Upper lobe of left lung (tissue), 4 donors: ENCODE data around the gene PSPH.

ENCODE experiments used
- CTCF ChIP-seq, 6 experiments: fragments of 450-650 bp in 4 of 6; fragments of 200-600 bp in 2 of 6; sonication (generic) in 2 of 6; IDR thresholded peaks; one replicate each; pipeline ENCODE4 v1.5.1; 2016 to 2019; ENCODE audit warnings: antibody characterized with exemption in 6 of 6
- EP300 ChIP-seq, 4 donors: sonication (generic); formaldehyde crosslinking; IDR thresholded peaks; one replicate each; pipeline ENCODE4 v1.5.1; 2017; ENCODE audit warnings: antibody characterized with exemption in 4 of 4, control low read depth in 2 of 4
- POLR2A ChIP-seq, 4 donors: fragments of 450-650 bp; IDR thresholded peaks; one replicate each; pipeline ENCODE4 v1.5.1; 2016 to 2017; ENCODE audit warnings: antibody characterized with exemption in 4 of 4, mild to moderate bottlenecking in 2 of 4
- POLR2AphosphoS5 ChIP-seq, 2 donors: sonication (generic); formaldehyde crosslinking; IDR thresholded peaks; one replicate each; pipeline ENCODE4 v1.5.1; 2017; ENCODE audit warnings: antibody characterized with exemption in 2 of 2

- no peak for TF ChIP-seq CTCF (IDR thresholded peaks at IDR 0.05)
- TF ChIP-seq POLR2A (IDR thresholded peaks at IDR 0.05), result no peak
- TF ChIP-seq POLR2AphosphoS5 (IDR thresholded peaks at IDR 0.05), result no peak
- no peak for TF ChIP-seq EP300 (IDR thresholded peaks at IDR 0.05)
These were observed 31.7 kb downstream of the PSPH start for GRCh38 chr7:56019501-56019900.
